ENCODE results near the gene COL26A1. TPM values are rescaled to one million over a fixed set of nuclear protein-coding genes. Genes with fewer than 3 reads are reported as not detected.
"Not testable (repeated sequence)": the region's sequence is repeated elsewhere in the genome, so short reads cannot be mapped to it uniquely, and the experiment has no call there.

The COL26A1 gene
- total RNA-seq, 1 experiment from 2014 or later = 42.6 TPM

- H3T11ph ChIP-seq (ENCODE audit: low read length); H4K91ac ChIP-seq (ENCODE audit: insufficient read length, low read depth, low read length); H4K5ac ChIP-seq (ENCODE audit: insufficient read length, low read depth, low read length); H3K23me2 ChIP-seq (ENCODE audit: insufficient read length, low read depth, low read length, poor library complexity, severe bottlenecking); H3K27me3 Mint-ChIP-seq (ENCODE audit: low read depth); H2BK15ac ChIP-seq (ENCODE audit: low read depth, low read length); H2AK5ac ChIP-seq (ENCODE audit: insufficient read length, low read length); H3K56ac ChIP-seq (ENCODE audit: insufficient read length, low read depth, low read length); H2BK20ac ChIP-seq (ENCODE audit: low read depth, low read length, poor library complexity, severe bottlenecking); H3K9me3 Mint-ChIP-seq; H3K27ac ChIP-seq (ENCODE audit: insufficient read length, low read depth, low read length); H3K23ac ChIP-seq (ENCODE audit: insufficient read length, low read depth, low read length); H2BK12ac ChIP-seq (ENCODE audit: insufficient read length, low read depth, low read length); H3K27me3 ChIP-seq (ENCODE audit: insufficient read depth, low read length); H3K4ac ChIP-seq (ENCODE audit: low read depth, low read length); H3K36me3 Mint-ChIP-seq (ENCODE audit: insufficient read depth in 1 of 3, low read depth in 3 of 3); H3K4me1 ChIP-seq (ENCODE audit: insufficient read depth, low read length); H3K9me3 ChIP-seq (ENCODE audit: control insufficient read depth, low read depth, low read length); H2BK120ac ChIP-seq (ENCODE audit: low read depth, low read length, poor library complexity, severe bottlenecking); H3K27ac Mint-ChIP-seq; H2BK5ac ChIP-seq (ENCODE audit: insufficient read length, low read length); H3K79me1 ChIP-seq (ENCODE audit: insufficient read depth, low read depth, low read length, poor library complexity, severe bottlenecking); DNase-seq; H3K18ac ChIP-seq (ENCODE audit: insufficient read length, low read depth, low read length); H4K20me1 ChIP-seq (ENCODE audit: control insufficient read depth, insufficient read depth, insufficient read length); H3K4me3 Mint-ChIP-seq; H3K9ac ChIP-seq (ENCODE audit: extremely low read depth, insufficient read length, low read length); H4K8ac ChIP-seq (replicated peaks; ENCODE audit: insufficient read length, low read depth, low read length); H3K79me2 ChIP-seq (ENCODE audit: insufficient read depth, low read length); H2AFZ ChIP-seq (ENCODE audit: low read length); H3K4me2 ChIP-seq (ENCODE audit: insufficient read depth, insufficient read length, low read length); H3K14ac ChIP-seq (ENCODE audit: insufficient read depth, low read length): not testable (repeated sequence)
- H3K4me1 Mint-ChIP-seq = peaks cover 34 to 46% of the 10 kb centered on the region in 2 experiments
- whole genome bisulfite sequencing (ENCODE audit: extremely low coverage, insufficient read length, low lambda C conversion rate) = no CpG with 5 or more reads among the region's 4 CpGs
These were observed 128.8 kb downstream of the COL26A1 start for GRCh38 chr7:101491442-101491841.
